GM13977 (cell line): ENCODE results near the gene FTO.

ENCODE experiments used
- DNase-seq: peaks from one replicate; pipeline ENCODE4 v3.0.0; 2012; ENCODE audit warnings: low spot score
- CTCF ChIP-seq: IDR thresholded peaks from 2 replicates; pipeline ENCODE4 v1.5.1; 2012; ENCODE audit warnings: mild to moderate bottlenecking, control low read depth; ENCODE audit not compliant: insufficient read depth; ENCODE audit errors: extremely low read depth, missing control alignments
- in situ Hi-C: fragments of 300-500 bp; cut with MboI; formaldehyde crosslinking; loops from one replicate; pipeline ENCODE4 v1.12.0; 2022; ENCODE audit warnings: low sequenced_read_pairs, low pct_unique_long_range_greater_than_20kb, mixed read lengths, inconsistent platforms; ENCODE audit not compliant: unreplicated experiment

Gene FTO

GRCh38 chr16:53914736-53915135, 210.8 kb downstream of the FTO start:
- no peak for TF ChIP-seq CTCF
- in situ Hi-C loops = no loop called here
- no peak for DNase-seq

GRCh38 chr16:53915452-53916160, 211.7 kb downstream of the FTO start:
- TF ChIP-seq CTCF = no peak
- in situ Hi-C loops = no loop called here
- no peak for DNase-seq

GRCh38 chr16:53920988-53921387, 217.0 kb downstream of the FTO start:
- in situ Hi-C loops = no loop called here
- DNase-seq = no peak
- no peak for TF ChIP-seq CTCF

- in situ Hi-C loops = no loop called here
- DNase-seq = no peak
- no peak for TF ChIP-seq CTCF
These were observed 218.3 kb downstream of the FTO start for GRCh38 chr16:53922067-53922806.

GRCh38 chr16:53922807-53923571, 219.0 kb downstream of the FTO start:
- no peak for TF ChIP-seq CTCF
- in situ Hi-C loops = no loop called here
- no peak for DNase-seq

GRCh38 chr16:53924331-53925106, 220.6 kb downstream of the FTO start:
- in situ Hi-C loops = no loop called here
- DNase-seq = no peak
- no peak for TF ChIP-seq CTCF
